K562 (cell line): Measurements from ENCODE around the gene KIT. TPM values are rescaled to one million over a fixed set of nuclear protein-coding genes. Genes with fewer than 3 reads are reported as not detected.
"Not testable (repeated sequence)": the region's sequence is repeated elsewhere in the genome, so short reads cannot be mapped to it uniquely, and the experiment has no call there.

ENCODE experiments used
- ATAC-seq: fragments of 200-7000 bp; cut with Tn5 transposase; 3 replicates; pipeline ENCODE4 v1.9.1; 2020; ENCODE audit warnings: moderate library complexity
- BruUV-seq: library from RNA; stranded (reverse); fragments of 400-500 nt; replicated peaks from 2 replicates; lab custom pipeline; 2021; lab: Mats Ljungman, UMichigan
- CTCF ChIA-PET: fragments of 300-600 bp; formaldehyde crosslinking; extraction: SDS; loops from one replicate; lab custom pipeline; 2021; ENCODE audit warnings: low intra/inter-chr PET ratio; lab: Yijun Ruan, JAX
- POLR2A ChIA-PET: fragments of 300-600, 350-650 bp; sonication (Branson Sonifier 250); formaldehyde crosslinking; extraction: SDS; loops from one replicate; lab custom pipeline; 2021; ENCODE audit warnings: antibody characterized with exemption, inconsistent platforms; lab: Yijun Ruan, JAX
- DNase-seq, 4 experiments: peaks; one replicate each; pipeline versions ENCODE4 v3.0.0 to v3.0.0-alpha.2; 2011 to 2018; ENCODE audit warnings: low spot score in 3 of 4, mixed read lengths in 3 of 4; ENCODE audit errors: extremely low read depth in 1 of 4
- FAIRE-seq: peaks from 2 replicates; lab custom pipeline; 2011; peaks lifted over from hg19 to GRCh38; lab: Jason Lieb, UNC
- H2AFZ ChIP-seq: 2 replicates; pipeline ENCODE4 v1.6.0; 2011; ENCODE audit warnings: low read depth, low read length, control low read depth, inconsistent platforms
- H3K27ac ChIP-seq: fragments of 200-600 bp; 3 replicates; pipeline ENCODE4 v1.8.0; 2011; ENCODE audit warnings: low read depth, mild to moderate bottlenecking, control low read depth, inconsistent platforms, low read length, moderate library complexity, mixed read lengths; ENCODE audit errors: extremely low read depth
- H3K27me3 ChIP-seq, 2 experiments: fragments of 300-600 bp in 1 of 2; 2 replicates in 1 of 2; 3 replicates in 1 of 2; pipeline versions ENCODE4 v1.6.0 to v1.8.0; 2011; ENCODE audit warnings: inconsistent platforms in 2 of 2, low read length in 2 of 2, mild to moderate bottlenecking in 1 of 2, mixed read lengths in 1 of 2, moderate library complexity in 1 of 2; ENCODE audit not compliant: control insufficient read depth in 2 of 2, insufficient read depth in 2 of 2
- H3K36me3 ChIP-seq: fragments of 300-600 bp; 3 replicates; pipeline ENCODE4 v1.8.0; 2011; ENCODE audit warnings: mild to moderate bottlenecking, low read length, inconsistent platforms; ENCODE audit not compliant: control insufficient read depth, insufficient read depth
- H3K4me1 ChIP-seq, 2 experiments: fragments of 200-600 bp in 1 of 2; replicated peaks in 1 of 2; 2 replicates in 1 of 2; 3 replicates in 1 of 2; pipeline versions ENCODE4 v1.5.1 to v1.8.0; 2011; ENCODE audit warnings: inconsistent platforms in 2 of 2, low read length in 2 of 2, mild to moderate bottlenecking in 1 of 2, mixed read lengths in 1 of 2, moderate library complexity in 1 of 2; ENCODE audit not compliant: control insufficient read depth in 2 of 2, insufficient read depth in 2 of 2
- H3K4me2 ChIP-seq: 2 replicates; pipeline ENCODE4 v1.6.1; 2011; ENCODE audit warnings: low read length, control low read depth, inconsistent platforms, mixed read lengths; ENCODE audit not compliant: insufficient read depth
- H3K4me3 ChIP-seq: fragments of 200-600 bp; sonication (generic), shearing (Covaris generic); 2 replicates; pipeline ENCODE4 v1.5.1; 2016; ENCODE audit warnings: control low read depth, inconsistent platforms
- H3K79me2 ChIP-seq: fragments of 200-600 bp; 3 replicates; pipeline ENCODE4 v1.8.0; 2011; ENCODE audit warnings: low read length, inconsistent platforms; ENCODE audit not compliant: control insufficient read depth, insufficient read depth
- H3K9ac ChIP-seq, 2 experiments: 2 replicates each; pipeline versions ENCODE4 v1.6.0 to v1.6.1; 2011; ENCODE audit warnings: low read depth in 2 of 2, low read length in 2 of 2, control low read depth in 1 of 2, inconsistent platforms in 1 of 2, mild to moderate bottlenecking in 1 of 2, mixed read lengths in 1 of 2; ENCODE audit not compliant: insufficient read depth in 1 of 2
- H3K9me1 ChIP-seq: one replicate; pipeline ENCODE4 v1.6.0; 2011; ENCODE audit warnings: inconsistent platforms, mild to moderate bottlenecking, low read length, moderate library complexity; ENCODE audit not compliant: control insufficient read depth, insufficient read depth
- H3K9me3 ChIP-seq: replicated peaks from 2 replicates; pipeline ENCODE4 v1.5.1; 2011; ENCODE audit warnings: low read depth, low read length, inconsistent platforms; ENCODE audit not compliant: control insufficient read depth, insufficient read depth
- H4K20me1 ChIP-seq: replicated peaks from 2 replicates; pipeline ENCODE4 v1.6.1; 2011; ENCODE audit warnings: low read length, inconsistent platforms, mixed read lengths; ENCODE audit not compliant: control insufficient read depth, insufficient read depth
- SIX5 ChIP-seq, 2 experiments: IDR thresholded peaks; 2 replicates each; pipeline ENCODE4 v1.6.1; 2011; ENCODE audit warnings: low read length in 2 of 2, borderline replicate concordance in 1 of 2, low read depth in 1 of 2, mild to moderate bottlenecking in 1 of 2, moderate library complexity in 1 of 2; ENCODE audit not compliant: insufficient read depth in 1 of 2
- WGBS: fragments of 100-300 bp; shearing (Covaris generic); methylation state at CpG from one replicate; pipeline ENCODE4 v1.1.6; 2016; ENCODE audit warnings: low coverage, mixed read lengths; ENCODE audit not compliant: insufficient coverage; ENCODE audit errors: missing lambda C conversion rate; 5-methylcytosine and 5-hydroxymethylcytosine counted together
- in situ Hi-C: fragments of 300-500 bp; cut with MboI; formaldehyde crosslinking; loops from 4 replicates; pipeline ENCODE4 v1.15.0; 2018; ENCODE audit warnings: inconsistent platforms, mixed read lengths
- intact Hi-C: fragments of 100-400 bp; cut with micrococcal nuclease; formaldehyde crosslinking; loops from 2 replicates; pipeline ENCODE4 v1.14.2; 2022
- polyA plus RNA-seq, 8 experiments: library from polyadenylated mRNA; depleted of rRNA in 4 of 8; stranded (reverse) in 5 of 8; unstranded in 3 of 8; fragments of >200 nt; fragmentation: Nextera tagmentation in 2 of 8; fragmentation: Illumina TruSeq in 1 of 8; extraction: Ambion mirVana in 2 of 8; extraction: Trizol in 1 of 8; gene quantifications; 2 replicates each; pipeline versions ENCODE4 v1.2.1 to v1.2.3, GENCODE V29; 2011 to 2014; ENCODE audit warnings: inconsistent platforms in 1 of 8, missing spikeins in 1 of 8
- total RNA-seq, 7 experiments: library from RNA; depleted of rRNA in 6 of 7; stranded (reverse); fragments of >200 nt in 6 of 7; fragmentation: Illumina TruSeq in 2 of 7; extraction: Trizol in 2 of 7; gene quantifications; 2 replicates each; pipeline versions ENCODE4 v1.2.1 to v1.2.3, GENCODE V29; 2011 to 2021; ENCODE audit warnings: low replicate concordance in 1 of 7
- TF ChIP-seq, protein P1 (sequence below): fragments of 250-450 bp; sonication (Bioruptor Pico); IDR thresholded peaks from 2 replicates; pipeline ENCODE4 v1.5.0; 2021
- TF ChIP-seq, protein P2 (sequence below): fragments of 450-650 bp; IDR thresholded peaks from 2 replicates; pipeline ENCODE4 v1.6.1; 2014; ENCODE audit warnings: low read depth, mild to moderate bottlenecking, moderate library complexity, borderline replicate concordance

The KIT gene
- total and polyA plus RNA-seq, 9 of the 15 experiments (the other 6 are each of a cell fraction or from before 2014, with no cell fraction given), result 0.27 to 5.6 (median 0.57) TPM

DNA sequence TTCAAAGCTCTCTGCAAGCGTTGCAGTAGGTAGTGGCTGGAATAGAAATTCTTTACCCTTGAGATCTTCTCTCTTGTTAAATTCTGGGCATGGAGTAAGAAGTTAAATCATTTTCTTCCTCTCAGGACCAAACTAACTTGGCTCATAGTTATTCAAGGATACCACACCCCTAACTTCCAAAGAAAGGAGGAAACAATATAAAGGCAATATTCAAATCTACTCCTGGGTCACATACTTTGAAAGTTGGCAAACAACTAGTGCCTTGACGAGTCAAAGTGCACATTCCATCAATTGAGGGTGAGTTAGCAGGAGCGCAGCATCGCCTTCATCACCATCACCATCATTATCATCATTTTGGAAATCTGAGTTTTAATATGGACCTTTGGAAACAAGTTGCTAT is 20.4 kb upstream of the KIT start:
- ATAC-seq, result no peak
- no peaks in the 10 kb centered on the region for H3K9me3 ChIP-seq
- ChIA-PET POLR2A (no interaction called here), CTCF (no interaction called here)
- no peak for DNase-seq
- H3K36me3 ChIP-seq, result no peaks in the 10 kb centered on the region
- H2AFZ ChIP-seq, result no peak overlapping the region
- H3K79me2 ChIP-seq, result no peaks in the 10 kb centered on the region
- TF ChIP-seq, protein P1, sequence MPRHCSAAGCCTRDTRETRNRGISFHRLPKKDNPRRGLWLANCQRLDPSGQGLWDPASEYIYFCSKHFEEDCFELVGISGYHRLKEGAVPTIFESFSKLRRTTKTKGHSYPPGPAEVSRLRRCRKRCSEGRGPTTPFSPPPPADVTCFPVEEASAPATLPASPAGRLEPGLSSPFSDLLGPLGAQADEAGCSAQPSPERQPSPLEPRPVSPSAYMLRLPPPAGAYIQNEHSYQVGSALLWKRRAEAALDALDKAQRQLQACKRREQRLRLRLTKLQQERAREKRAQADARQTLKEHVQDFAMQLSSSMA (CRISPR knock-in tag), result no peak
- TF ChIP-seq SIX5 (IDR thresholded peaks at IDR 0.05; ENCODE audit: borderline replicate concordance in 1 of 2, insufficient read depth in 1 of 2, low read depth in 1 of 2, low read length in 2 of 2), result no peak
- TF ChIP-seq, protein P2, sequence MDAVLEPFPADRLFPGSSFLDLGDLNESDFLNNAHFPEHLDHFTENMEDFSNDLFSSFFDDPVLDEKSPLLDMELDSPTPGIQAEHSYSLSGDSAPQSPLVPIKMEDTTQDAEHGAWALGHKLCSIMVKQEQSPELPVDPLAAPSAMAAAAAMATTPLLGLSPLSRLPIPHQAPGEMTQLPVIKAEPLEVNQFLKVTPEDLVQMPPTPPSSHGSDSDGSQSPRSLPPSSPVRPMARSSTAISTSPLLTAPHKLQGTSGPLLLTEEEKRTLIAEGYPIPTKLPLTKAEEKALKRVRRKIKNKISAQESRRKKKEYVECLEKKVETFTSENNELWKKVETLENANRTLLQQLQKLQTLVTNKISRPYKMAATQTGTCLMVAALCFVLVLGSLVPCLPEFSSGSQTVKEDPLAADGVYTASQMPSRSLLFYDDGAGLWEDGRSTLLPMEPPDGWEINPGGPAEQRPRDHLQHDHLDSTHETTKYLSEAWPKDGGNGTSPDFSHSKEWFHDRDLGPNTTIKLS, result no peak
- H3K9me1 ChIP-seq, result no peaks in the 10 kb centered on the region
- intact Hi-C loops (no loop called here), in situ Hi-C loops (no loop called here)
- no peak overlapping the region for H3K27ac ChIP-seq
- no peak overlapping the region for H3K9ac ChIP-seq
- H4K20me1 ChIP-seq, result no peaks in the 10 kb centered on the region
- 42% methylated on average over 4 of the region's 4 CpGs for WGBS
- H3K4me3 ChIP-seq, result no peak overlapping the region
- no peak for FAIRE-seq
- BruUV-seq, result no TSS peak
- no peaks in the 10 kb centered on the region for H3K27me3 ChIP-seq
- no peak overlapping the region for H3K4me2 ChIP-seq
- H3K4me1 ChIP-seq, result no peaks in the 10 kb centered on the region

DNA sequence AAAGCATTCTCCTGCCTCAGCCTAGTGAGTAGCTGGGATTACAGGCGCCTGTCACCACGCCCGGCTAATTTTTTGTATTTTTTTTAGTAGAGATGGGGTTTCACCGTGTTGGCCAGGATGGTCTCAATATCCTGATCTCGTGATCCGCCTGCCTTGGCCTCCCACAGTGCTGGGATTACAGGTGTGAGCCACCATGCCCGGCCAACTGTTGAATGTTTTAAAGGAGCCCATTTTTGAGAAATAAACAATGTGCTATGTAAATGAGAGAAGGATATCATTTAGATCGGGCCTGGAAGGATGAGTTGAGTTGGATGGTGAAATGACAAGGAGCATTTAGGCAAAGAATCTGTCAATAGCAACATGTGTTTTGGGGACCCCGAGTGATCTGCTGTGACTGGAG is 16.7 kb upstream of the KIT start:
- H3K4me2 ChIP-seq, DNase-seq, H3K9me1 ChIP-seq, H3K27me3 ChIP-seq, CTCF ChIA-PET, BruUV-seq, H2AFZ ChIP-seq, H4K20me1 ChIP-seq, H3K79me2 ChIP-seq, ATAC-seq, intact Hi-C loops, H3K4me3 ChIP-seq, H3K9me3 ChIP-seq, FAIRE-seq, in situ Hi-C loops, H3K27ac ChIP-seq, H3K36me3 ChIP-seq, H3K4me1 ChIP-seq, H3K9ac ChIP-seq: not testable (repeated sequence)
- POLR2A ChIA-PET, result interaction anchor here (0.8 kb wide), 1 partner anchor 18 kb away, joined by 3 read pairs; no protein-coding TSS in a partner anchor
- WGBS, result 18% methylated on average over 9 of the region's 9 CpGs
